Vagina (tissue), 2 donors: ENCODE data around the gene PCDHB2. TPM values are rescaled to one million over a fixed set of nuclear protein-coding genes. Genes with fewer than 3 reads are reported as not detected.

Experiments used
- DNase-seq, 2 donors: peaks; one replicate each; pipeline ENCODE4 v3.0.0-alpha.2; 2017; ENCODE audit errors: extremely low spot score in 2 of 2
- H3K27ac ChIP-seq: fragments of 200-600 bp; sonication (generic); one replicate; pipeline ENCODE4 v1.5.1; 2019
- H3K27me3 ChIP-seq: fragments of 200-600 bp; sonication (generic); one replicate; pipeline ENCODE4 v1.5.1; 2019
- H3K36me3 ChIP-seq, 2 donors: fragments of 200-600 bp; sonication (generic); one replicate each; pipeline ENCODE4 v1.5.1; 2017 to 2019
- H3K4me1 ChIP-seq: fragments of 200-600 bp; sonication (generic); one replicate; pipeline ENCODE4 v1.5.1; 2019
- H3K4me3 ChIP-seq, 2 donors: fragments of 200-600 bp; sonication (generic); 1 replicate in 1 of 2; 2 replicates in 1 of 2; pipeline ENCODE4 v1.5.1; 2016 to 2019
- H3K9me3 ChIP-seq: fragments of 200-600 bp; sonication (generic); one replicate; pipeline ENCODE4 v1.5.1; 2019
- CTCF ChIP-seq, 3 experiments: fragments of 450-650 bp in 2 of 3; fragments of 200-600 bp in 1 of 3; sonication (generic) in 1 of 3; IDR thresholded peaks; one replicate each; pipeline ENCODE4 v1.5.1; 2017 to 2019; ENCODE audit warnings: antibody characterized with exemption in 3 of 3, mild to moderate bottlenecking in 2 of 3, moderate library complexity in 2 of 3
- POLR2A ChIP-seq, 2 donors: fragments of 450-650 bp; IDR thresholded peaks; one replicate each; pipeline ENCODE4 v1.6.1; 2017; ENCODE audit warnings: antibody characterized with exemption in 2 of 2, mild to moderate bottlenecking in 2 of 2, moderate library complexity in 2 of 2
- POLR2AphosphoS5 ChIP-seq, 2 donors: sonication (generic); formaldehyde crosslinking; IDR thresholded peaks; one replicate each; pipeline ENCODE4 v1.9.0; 2017; ENCODE audit warnings: antibody characterized with exemption in 2 of 2, mild to moderate bottlenecking in 2 of 2, low read depth in 1 of 2; ENCODE audit not compliant: insufficient read depth in 1 of 2
- intact Hi-C: fragments of 100-400 bp; cut with DNase I; formaldehyde crosslinking; loops from one replicate; pipeline ENCODE4 v1.15.1; 2023
- total RNA-seq: library from RNA; depleted of rRNA; stranded (reverse); fragments of >200 nt; gene quantifications from one replicate; pipeline ENCODE4 v1.2.3, GENCODE V29; 2016

The PCDHB2 gene
- 3.4 TPM for total RNA-seq

- DNase-seq, result no peak
- Histone ChIP-seq H3K36me3 (no peaks in the 10 kb centered on the region), H3K4me1 (no peaks in the 10 kb centered on the region), H3K9me3 (peaks cover 3% of the 10 kb centered on the region), H3K4me3 (peak within 1 kb of the TSS; percentile 1 to 22), H3K27ac (no peak within 1 kb of the TSS), H3K27me3 (no peaks in the 10 kb centered on the region)
- TF ChIP-seq POLR2AphosphoS5 (IDR thresholded peaks at IDR 0.05; ENCODE audit: insufficient read depth in 1 of 2, low read depth in 1 of 2), result no peak
- no peak for TF ChIP-seq CTCF (IDR thresholded peaks at IDR 0.05)
- TF ChIP-seq POLR2A (IDR thresholded peaks at IDR 0.05), result no peak
- intact Hi-C loops, result no loop called here
Measured at GRCh38 chr5:141094481-141095262, at the start of gene PCDHB2. Gene PCDHB2, plus strand, starts transcription at chr5:141094615. Its CDS starts 176 bp downstream, at chr5:141094791.

- no peak for TF ChIP-seq CTCF (IDR thresholded peaks at IDR 0.05)
- no peak for TF ChIP-seq POLR2AphosphoS5 (IDR thresholded peaks at IDR 0.05; ENCODE audit: insufficient read depth in 1 of 2, low read depth in 1 of 2)
- no peak for TF ChIP-seq POLR2A (IDR thresholded peaks at IDR 0.05)
- Histone ChIP-seq H3K27me3 (no peaks in the 10 kb centered on the region), H3K4me3 (peak within 1 kb of the TSS; percentile 37 to 50)
Measured at GRCh38 chr5:141050622-141051520, 43.5 kb upstream of the PCDHB2 start, which contains the start of gene PCDHB1. Gene PCDHB1, plus strand, starts transcription at chr5:141051374. Its CDS starts 97 bp downstream, at chr5:141051471.

GRCh38 chr5:141051521-141051866, 42.9 kb upstream of the PCDHB2 start:
- Histone ChIP-seq H3K4me1 (peaks cover 4% of the 10 kb centered on the region), H3K27ac (no peak overlapping the region), H3K4me3 (peak overlapping the region; percentile 37 to 50), H3K27me3 (no peaks in the 10 kb centered on the region), H3K36me3 (no peaks in the 10 kb centered on the region), H3K9me3 (no peaks in the 10 kb centered on the region)
- DNase-seq, result no peak
- intact Hi-C loops, result no loop called here
- no peak for TF ChIP-seq POLR2A (IDR thresholded peaks at IDR 0.05)
- no peak for TF ChIP-seq CTCF (IDR thresholded peaks at IDR 0.05)
- TF ChIP-seq POLR2AphosphoS5 (IDR thresholded peaks at IDR 0.05; ENCODE audit: insufficient read depth in 1 of 2, low read depth in 1 of 2), result no peak

More at GRCh38 chr5:141050622-141051520, 43.5 kb upstream of the PCDHB2 start, which contains the start of gene PCDHB1:
- intact Hi-C loops, result no loop called here
- no peak within 1 kb of the TSS for H3K27ac ChIP-seq
- peaks cover 4% of the 10 kb centered on the region for H3K4me1 ChIP-seq
- H3K9me3 ChIP-seq, result no peaks in the 10 kb centered on the region
- DNase-seq, result no peak
- no peaks in the 10 kb centered on the region for H3K36me3 ChIP-seq

- Histone ChIP-seq H3K4me1 (no peaks in the 10 kb centered on the region), H3K4me3 (peak overlapping the region in 1 of 2 donors; percentile 9), H3K27me3 (no peaks in the 10 kb centered on the region), H3K9me3 (no peaks in the 10 kb centered on the region), H3K36me3 (no peaks in the 10 kb centered on the region), H3K27ac (no peak overlapping the region)
- intact Hi-C loops, result no loop called here
- no peak for DNase-seq
- TF ChIP-seq POLR2AphosphoS5 (IDR thresholded peaks at IDR 0.05; ENCODE audit: insufficient read depth in 1 of 2, low read depth in 1 of 2) (no peak), POLR2A (IDR thresholded peaks at IDR 0.05) (no peak), CTCF (IDR thresholded peaks at IDR 0.05) (no peak)
Measured at GRCh38 chr5:141077826-141078225, 16.6 kb upstream of the PCDHB2 start.
